Transverse colon (tissue), 3 donors: Measurements from ENCODE around the gene MS4A12.

Source experiments
- CTCF ChIP-seq, 5 experiments: fragments of 200-600 bp in 3 of 5; fragments of 450-650 bp in 2 of 5; sonication (generic) in 3 of 5; IDR thresholded peaks; 1 replicate in 2 of 5; 2 replicates in 3 of 5; pipeline ENCODE4 v1.5.1; 2016 to 2017; ENCODE audit warnings: antibody characterized with exemption in 5 of 5, inconsistent platforms in 3 of 5, mild to moderate bottlenecking in 2 of 5, moderate library complexity in 1 of 5
- EP300 ChIP-seq: sonication (generic); formaldehyde crosslinking; IDR thresholded peaks from one replicate; pipeline ENCODE4 v1.6.1; 2017; ENCODE audit warnings: antibody characterized with exemption, low read depth
- POLR2A ChIP-seq: fragments of 450-650 bp; IDR thresholded peaks from one replicate; pipeline ENCODE4 v1.6.1; 2016; ENCODE audit warnings: antibody characterized with exemption, mild to moderate bottlenecking, moderate library complexity

GRCh38 chr11:60468829-60469228 is 23.7 kb upstream of the MS4A12 start:
- TF ChIP-seq CTCF (IDR thresholded peaks at IDR 0.05) = no peak
- TF ChIP-seq POLR2A = no peak
- no peak for TF ChIP-seq EP300
